ENCODE data around the gene SULT1A3.
"Not testable (repeated sequence)": the region's sequence is repeated elsewhere in the genome, so short reads cannot be mapped to it uniquely, and the experiment has no call there.

SULT1A3 gene

GRCh38 chr16:30199049-30199448 is at the start of gene SULT1A3:
Gene SULT1A3 (plus strand): TSS chr16:30199255. CDS start chr16:30200729, 1,474 bp downstream.
- not testable (repeated sequence) for H3K27ac ChIP-seq

GRCh38 chr16:30151091-30151490 is 48.0 kb upstream of the SULT1A3 start:
- no peak for TF ChIP-seq CTCF (conservative IDR thresholded peaks at IDR 0.05)
- H3K27ac ChIP-seq: no peak overlapping the region

GRCh38 chr16:30152517-30152916 is 46.5 kb upstream of the SULT1A3 start:
- H3K27ac ChIP-seq: no peak overlapping the region
- TF ChIP-seq CTCF (conservative IDR thresholded peaks at IDR 0.05): no peak

GRCh38 chr16:30155188-30155587 is 43.9 kb upstream of the SULT1A3 start:
- TF ChIP-seq CTCF (conservative IDR thresholded peaks at IDR 0.05): no peak

GRCh38 chr16:30157214-30157613 is 41.8 kb upstream of the SULT1A3 start:
- no peak overlapping the region for H3K27ac ChIP-seq
- no peak for TF ChIP-seq CTCF (conservative IDR thresholded peaks at IDR 0.05)

More at GRCh38 chr16:30155188-30155587, 43.9 kb upstream of the SULT1A3 start:
- H3K27ac ChIP-seq: no peak overlapping the region

- no peak for TF ChIP-seq CTCF (conservative IDR thresholded peaks at IDR 0.05)
- H3K27ac ChIP-seq: no peak overlapping the region
Observed at GRCh38 chr16:30163538-30163937, 35.5 kb upstream of the SULT1A3 start.

GRCh38 chr16:30166202-30166902 is 32.7 kb upstream of the SULT1A3 start:
- TF ChIP-seq CTCF (conservative IDR thresholded peaks at IDR 0.05): no peak
- H3K27ac ChIP-seq: no peak overlapping the region

GRCh38 chr16:30168746-30169145 is 30.3 kb upstream of the SULT1A3 start:
- H3K27ac ChIP-seq: not testable (repeated sequence)

- not testable (repeated sequence) for H3K27ac ChIP-seq
Observed at GRCh38 chr16:30169416-30169815, 29.6 kb upstream of the SULT1A3 start.

- H3K27ac ChIP-seq: not testable (repeated sequence)
Observed at GRCh38 chr16:30170145-30170544, 28.9 kb upstream of the SULT1A3 start.
